Transverse colon (tissue), 4 donors: Measurements from ENCODE around the gene NBEA.

Source experiments
- EP300 ChIP-seq: sonication (generic); formaldehyde crosslinking; IDR thresholded peaks from one replicate; pipeline ENCODE4 v1.6.1; 2017; ENCODE audit warnings: antibody characterized with exemption, low read depth
- POLR2A ChIP-seq: fragments of 450-650 bp; IDR thresholded peaks from one replicate; pipeline ENCODE4 v1.6.1; 2016; ENCODE audit warnings: antibody characterized with exemption, mild to moderate bottlenecking, moderate library complexity
- POLR2AphosphoS5 ChIP-seq, 3 donors: sonication (generic); formaldehyde crosslinking; IDR thresholded peaks; one replicate each; pipeline ENCODE4 v1.6.1; 2016; ENCODE audit warnings: antibody characterized with exemption in 3 of 3
- TF ChIP-seq, protein P1 (sequence below), 5 experiments: fragments of 200-600 bp in 3 of 5; fragments of 450-650 bp in 2 of 5; sonication (generic) in 3 of 5; IDR thresholded peaks; 1 replicate in 2 of 5; 2 replicates in 3 of 5; pipeline ENCODE4 v1.5.1; 2016 to 2017; ENCODE audit warnings: antibody characterized with exemption in 5 of 5, inconsistent platforms in 3 of 5, mild to moderate bottlenecking in 2 of 5, moderate library complexity in 1 of 5

DNA sequence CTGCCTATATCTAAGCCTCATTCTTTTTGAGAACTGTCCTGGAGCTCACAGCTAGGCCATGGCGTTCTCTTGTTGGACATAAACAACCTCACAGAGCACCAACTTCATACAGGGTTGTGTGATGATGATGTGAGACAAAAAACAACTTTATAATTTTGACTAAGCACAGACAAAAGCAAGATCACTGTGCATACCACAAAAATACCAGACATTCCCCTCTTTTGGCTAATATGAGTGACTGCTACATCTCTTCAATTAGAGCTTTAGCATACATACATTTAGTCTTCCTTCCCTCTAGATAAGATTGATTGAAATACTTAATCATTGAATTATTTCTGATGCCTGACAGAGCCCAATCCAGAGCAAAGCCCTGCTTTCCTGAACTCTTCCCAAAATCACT lies 526.1 kb downstream of the NBEA start:
- TF ChIP-seq, protein P1, sequence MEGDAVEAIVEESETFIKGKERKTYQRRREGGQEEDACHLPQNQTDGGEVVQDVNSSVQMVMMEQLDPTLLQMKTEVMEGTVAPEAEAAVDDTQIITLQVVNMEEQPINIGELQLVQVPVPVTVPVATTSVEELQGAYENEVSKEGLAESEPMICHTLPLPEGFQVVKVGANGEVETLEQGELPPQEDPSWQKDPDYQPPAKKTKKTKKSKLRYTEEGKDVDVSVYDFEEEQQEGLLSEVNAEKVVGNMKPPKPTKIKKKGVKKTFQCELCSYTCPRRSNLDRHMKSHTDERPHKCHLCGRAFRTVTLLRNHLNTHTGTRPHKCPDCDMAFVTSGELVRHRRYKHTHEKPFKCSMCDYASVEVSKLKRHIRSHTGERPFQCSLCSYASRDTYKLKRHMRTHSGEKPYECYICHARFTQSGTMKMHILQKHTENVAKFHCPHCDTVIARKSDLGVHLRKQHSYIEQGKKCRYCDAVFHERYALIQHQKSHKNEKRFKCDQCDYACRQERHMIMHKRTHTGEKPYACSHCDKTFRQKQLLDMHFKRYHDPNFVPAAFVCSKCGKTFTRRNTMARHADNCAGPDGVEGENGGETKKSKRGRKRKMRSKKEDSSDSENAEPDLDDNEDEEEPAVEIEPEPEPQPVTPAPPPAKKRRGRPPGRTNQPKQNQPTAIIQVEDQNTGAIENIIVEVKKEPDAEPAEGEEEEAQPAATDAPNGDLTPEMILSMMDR (IDR thresholded peaks at IDR 0.05) = no peak
- TF ChIP-seq POLR2A = no peak
- no peak for TF ChIP-seq POLR2AphosphoS5 (IDR thresholded peaks at IDR 0.05)
- no peak for TF ChIP-seq EP300
